CD4-positive, alpha-beta T cell treated with Interleukin-17A for 4 hours (primary cell): ENCODE measurements around the gene VAMP2.

ENCODE experiments used
- DNase-seq: peaks from one replicate; pipeline ENCODE4 v3.0.0-alpha.2; 2020; ENCODE audit warnings: mixed read lengths

Gene VAMP2

DNA sequence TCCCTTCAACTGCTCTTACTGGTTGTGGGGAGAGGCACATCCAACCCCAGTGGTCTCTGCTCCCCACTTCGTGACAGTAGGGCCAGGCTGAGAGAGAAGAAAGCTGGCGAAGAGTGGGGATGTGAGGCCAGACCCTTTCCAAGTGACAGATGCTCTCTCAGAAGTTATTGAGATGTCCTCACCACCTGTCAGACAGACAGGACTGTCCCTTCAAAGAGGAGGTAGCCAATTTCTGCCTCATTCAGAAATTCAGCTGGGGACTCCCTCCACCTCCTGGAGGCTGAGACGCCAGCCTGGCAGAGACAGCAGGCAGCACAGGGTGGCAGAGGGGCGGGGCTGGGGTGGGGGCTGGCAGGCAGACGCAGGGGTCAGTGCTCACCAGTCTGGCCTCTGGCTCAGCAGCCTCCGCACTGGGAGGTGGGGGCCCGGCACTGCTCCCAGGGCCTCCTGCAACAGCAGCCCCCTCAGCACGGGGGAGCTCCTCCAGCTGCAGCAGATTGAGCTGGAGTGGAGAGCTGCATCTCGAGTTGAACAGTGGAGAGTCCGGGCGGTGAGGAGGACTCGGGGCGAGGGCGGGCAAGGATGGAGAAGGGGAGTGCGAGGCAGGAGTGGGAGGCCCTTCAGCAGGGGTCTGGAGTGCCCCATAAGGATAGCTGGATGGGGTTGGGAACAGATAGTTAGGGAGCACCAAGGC lies 19.7 kb downstream of the VAMP2 start:
- DNase-seq = no peak

DNA sequence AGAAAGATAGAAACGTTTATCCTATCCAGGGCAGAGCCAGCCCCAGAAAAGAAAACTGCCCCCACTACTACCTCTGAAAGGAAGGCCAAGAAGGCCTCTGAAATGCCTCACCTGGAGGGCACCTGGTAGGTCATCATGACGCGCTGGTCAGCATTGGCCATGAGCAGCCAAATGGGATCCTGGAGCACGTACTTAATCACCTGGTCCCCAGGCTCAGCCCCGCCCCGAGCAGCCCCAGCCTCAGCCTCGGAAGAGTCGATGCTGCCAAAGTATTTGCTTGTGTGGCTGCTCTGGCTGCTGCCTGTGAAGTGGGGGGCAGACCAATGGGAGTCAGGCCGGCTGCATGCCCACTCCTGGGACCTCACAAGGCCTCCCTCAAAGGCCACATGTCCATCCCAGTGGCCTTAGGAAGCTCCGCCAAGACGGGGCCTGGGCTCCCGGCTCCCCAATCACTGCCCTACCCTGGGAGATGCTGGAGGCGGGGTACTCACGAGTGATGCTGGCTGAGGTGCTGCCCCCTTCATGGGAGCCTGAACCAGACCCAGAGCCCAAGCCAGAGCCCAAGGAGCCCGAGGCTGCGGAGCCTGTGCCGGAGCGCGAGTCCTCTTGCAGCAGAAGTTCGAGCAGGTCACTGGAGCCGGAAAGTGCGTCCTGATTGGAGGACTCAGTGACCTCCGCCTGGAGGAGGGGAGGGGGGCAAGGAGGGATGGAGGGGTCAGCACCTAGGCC lies 20.4 kb downstream of the VAMP2 start:
- DNase-seq = no peak

GRCh38 chr17:8141741-8142140 lies 21.0 kb downstream of the VAMP2 start:
- DNase-seq = no peak

GRCh38 chr17:8141045-8141444 lies 21.7 kb downstream of the VAMP2 start:
- no peak for DNase-seq

DNA sequence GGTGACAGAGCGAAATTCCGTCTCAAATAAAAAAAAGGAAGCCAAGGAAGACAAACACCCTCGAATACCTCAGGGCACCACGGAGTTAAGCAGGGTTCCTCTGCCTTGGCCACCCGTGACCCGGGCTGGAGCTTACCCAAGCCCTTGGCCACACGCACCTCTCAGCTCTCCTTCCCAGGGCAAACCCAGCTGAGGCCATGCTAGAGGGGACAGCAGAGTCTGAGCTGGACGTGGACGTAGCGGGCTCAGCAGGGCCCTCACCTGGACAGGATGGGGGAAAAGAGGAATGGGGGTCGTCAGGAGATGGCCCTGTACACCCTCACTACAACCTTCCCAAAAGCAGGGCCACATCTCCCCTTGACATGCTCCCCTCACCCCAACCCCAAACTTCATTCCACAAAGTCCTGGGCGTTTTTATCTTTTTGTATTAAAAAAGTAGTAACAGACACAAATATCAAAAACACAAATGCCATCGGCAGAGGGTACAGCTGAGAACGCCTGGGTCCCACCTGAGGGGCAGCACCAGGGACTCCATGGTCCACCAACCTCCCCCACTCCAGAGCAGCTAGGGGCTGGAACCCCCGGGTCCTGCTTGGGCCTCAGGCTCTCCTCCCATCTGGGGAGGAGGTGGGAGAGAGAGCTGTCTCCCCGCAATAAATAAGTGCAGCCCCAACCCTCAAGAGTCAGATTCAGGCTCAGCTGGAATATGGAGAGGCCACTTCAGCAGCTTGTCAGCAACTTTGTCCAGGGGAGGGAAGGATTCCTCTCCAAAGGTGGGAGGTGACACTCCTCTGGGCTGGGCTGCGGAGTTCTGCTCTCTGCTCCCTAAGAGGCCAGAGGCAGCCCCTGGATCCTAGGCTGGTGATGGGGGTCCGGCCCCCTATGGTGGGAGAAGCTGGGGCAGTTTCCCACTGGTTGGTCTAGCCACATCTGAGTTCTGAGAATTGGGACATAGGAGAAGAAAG lies 22.4 kb downstream of the VAMP2 start:
- no peak for DNase-seq

- peak; percentile 96 for DNase-seq
Measured at GRCh38 chr17:8138672-8139371, 23.9 kb downstream of the VAMP2 start.

DNA sequence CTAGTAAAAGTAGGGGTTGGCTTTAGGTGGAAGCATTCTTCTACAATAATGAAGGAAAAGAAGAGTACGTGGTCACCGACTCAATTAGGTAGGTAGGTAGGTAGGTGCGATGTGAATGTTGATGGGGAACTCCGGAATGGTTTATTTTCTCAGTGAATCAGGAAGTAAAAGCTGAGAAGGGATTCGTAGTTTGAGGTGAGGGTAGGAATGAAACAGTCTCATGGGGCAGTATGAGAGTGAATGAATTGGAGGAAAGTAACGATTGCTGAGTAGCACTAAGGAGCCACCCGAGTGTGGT lies 24.4 kb downstream of the VAMP2 start:
- DNase-seq = no peak

- no peak for DNase-seq
Measured at GRCh38 chr17:8137645-8138373, 24.9 kb downstream of the VAMP2 start.

GRCh38 chr17:8133941-8134340 lies 28.8 kb downstream of the VAMP2 start:
- DNase-seq = no peak

DNA sequence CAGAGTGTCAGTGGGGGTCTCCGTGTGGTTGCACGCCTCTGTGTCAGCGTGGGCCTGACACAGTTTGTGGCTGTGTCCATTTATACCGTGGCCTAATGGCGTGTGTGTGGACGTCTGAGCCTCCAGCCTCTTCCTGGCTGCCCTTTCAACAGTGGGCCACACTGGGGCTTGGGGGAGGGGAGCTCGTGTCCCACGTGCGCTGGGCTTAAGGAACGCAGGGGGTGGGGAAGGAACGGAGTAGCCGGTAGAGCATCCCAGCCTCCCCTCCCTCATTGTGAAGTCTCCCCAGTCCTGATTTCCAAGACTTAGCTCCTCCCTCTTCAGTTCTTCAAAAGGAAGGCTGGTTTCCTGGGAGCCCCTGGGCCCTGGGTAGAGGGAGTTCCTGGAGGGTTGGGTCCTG lies 29.3 kb downstream of the VAMP2 start:
- DNase-seq = no peak

- no peak for DNase-seq
Measured at GRCh38 chr17:8131844-8132441, 30.8 kb downstream of the VAMP2 start.

- DNase-seq = no peak
Measured at GRCh38 chr17:8128125-8128784, 34.5 kb downstream of the VAMP2 start.

- peak; percentile 60 for DNase-seq
Measured at GRCh38 chr17:8126491-8127066, 36.2 kb downstream of the VAMP2 start.

DNA sequence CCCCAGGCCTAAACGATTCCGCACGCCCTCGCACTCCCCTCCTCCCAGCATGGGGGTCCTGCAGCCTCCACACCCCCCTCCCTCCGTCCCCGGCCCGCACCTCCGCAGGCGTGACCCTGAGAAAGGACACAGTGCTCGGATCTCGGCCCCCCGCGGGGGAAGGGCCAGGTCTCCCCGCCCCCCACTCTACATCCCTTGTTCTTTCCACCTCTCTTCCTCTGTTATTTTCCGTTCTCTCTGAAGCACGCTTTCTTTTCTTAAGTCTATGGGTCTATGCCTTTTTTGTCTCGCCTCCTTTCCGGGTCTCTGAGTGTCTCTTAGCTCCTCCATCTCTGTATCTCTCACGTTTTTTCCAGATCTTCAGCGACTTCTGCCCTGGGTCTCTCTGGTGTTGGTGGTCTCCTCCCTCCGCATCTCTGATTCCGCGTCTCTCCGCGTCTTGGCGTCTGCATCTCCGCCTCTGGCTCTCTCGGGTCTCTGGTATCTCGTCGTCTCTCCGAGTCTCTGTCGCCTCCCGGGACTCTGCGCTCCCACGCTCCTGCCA lies 36.7 kb downstream of the VAMP2 start:
- no peak for DNase-seq

DNA sequence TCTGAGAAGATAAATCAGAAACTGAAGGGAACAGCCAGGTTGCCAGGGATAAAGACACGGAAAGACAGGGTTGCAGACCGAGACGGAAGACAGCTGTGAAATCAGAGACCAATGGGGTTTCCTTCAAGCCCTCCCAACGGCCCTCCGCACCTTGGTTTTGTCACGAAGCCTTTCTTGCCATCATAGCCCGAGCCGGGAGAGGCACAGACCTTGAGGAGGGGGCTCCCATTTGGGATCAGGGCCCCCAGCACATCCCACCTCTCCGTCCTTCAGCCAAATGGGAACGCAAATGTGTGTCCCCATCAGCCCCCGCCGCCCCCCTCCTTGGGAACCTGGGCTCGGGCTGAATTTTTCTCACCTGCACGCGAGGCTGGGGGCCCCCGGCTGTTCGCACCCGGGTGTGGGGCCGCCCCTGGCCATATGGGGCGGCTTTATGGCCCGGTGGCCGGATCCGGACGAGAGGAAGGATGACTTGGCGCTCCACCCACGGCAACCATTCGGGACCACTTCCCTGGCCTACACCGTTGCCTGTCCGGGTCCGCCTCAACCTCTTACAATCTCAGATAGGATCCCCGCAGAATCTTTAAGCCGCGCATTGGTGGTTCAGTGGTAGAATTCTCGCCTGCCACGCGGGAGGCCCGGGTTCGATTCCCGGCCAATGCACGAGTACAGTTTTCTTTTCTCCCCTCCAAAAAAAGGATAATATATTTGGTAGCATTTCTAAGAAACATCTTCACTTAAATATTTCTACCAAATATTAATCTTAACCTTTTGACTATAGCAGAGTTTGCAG lies 37.4 kb downstream of the VAMP2 start:
- peak; percentile 85 for DNase-seq

- DNase-seq = peak; percentile 43
Measured at GRCh38 chr17:8124350-8125153, 38.2 kb downstream of the VAMP2 start.

GRCh38 chr17:8123695-8124349 lies 38.9 kb downstream of the VAMP2 start, which contains the start of gene HES7:
Gene HES7, minus strand, starts transcription at chr17:8124106. Its CDS starts 22 bp downstream, at chr17:8124084.
- DNase-seq = no peak
